NCI-H2196 treated with DMSO at 0.1 percent for 48 hours (cell line): ENCODE measurements around the gene DNMT3B.
A peak's percentile ranks its signal among the peaks of the same experiment; 100 is the strongest.
"Not testable (repeated sequence)": the region's sequence is repeated elsewhere in the genome, so short reads cannot be mapped to it uniquely, and the experiment has no call there.

Experiments used
- DNase-seq: peaks from one replicate; lab custom pipeline; 2025; ENCODE audit not compliant: unreplicated experiment; lab: John Stamatoyannopoulos, UW

DNMT3B gene

GRCh38 chr20:32761831-32762753 is at the start of gene DNMT3B:
Gene DNMT3B, plus strand, starts transcription at chr20:32762385. Its CDS starts 17,939 bp downstream, at chr20:32780324.
- peak; percentile 64 for DNase-seq

- DNase-seq, result no peak
Observed at GRCh38 chr20:32718749-32719348, 43.3 kb upstream of the DNMT3B start.

- no peak for DNase-seq
Observed at GRCh38 chr20:32727683-32728082, 34.5 kb upstream of the DNMT3B start.

DNA sequence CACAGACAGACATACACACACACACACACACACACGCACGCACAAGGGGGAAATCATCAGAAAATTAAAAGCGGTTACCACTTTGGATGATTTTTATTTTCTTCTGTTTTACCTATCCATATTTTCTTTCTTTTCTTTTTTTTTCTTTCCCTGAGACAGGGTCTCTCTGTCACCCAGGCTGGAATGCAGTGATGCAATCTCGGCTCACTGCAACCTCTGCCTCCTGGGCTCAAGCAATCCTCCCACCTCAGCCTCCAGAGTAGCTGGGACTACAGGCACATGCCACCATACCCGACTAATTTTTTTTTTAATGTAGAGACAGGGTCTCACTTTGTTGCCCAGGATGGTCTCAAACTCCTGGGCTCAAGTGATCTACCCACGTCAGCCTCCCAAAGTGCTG is 33.8 kb upstream of the DNMT3B start:
- DNase-seq, result not testable (repeated sequence)

- DNase-seq, result not testable (repeated sequence)
Observed at GRCh38 chr20:32729334-32729733, 32.9 kb upstream of the DNMT3B start.

- no peak for DNase-seq
Observed at GRCh38 chr20:32731882-32732266, 30.3 kb upstream of the DNMT3B start.

- no peak for DNase-seq
Observed at GRCh38 chr20:32737371-32738223, 24.6 kb upstream of the DNMT3B start.

DNA sequence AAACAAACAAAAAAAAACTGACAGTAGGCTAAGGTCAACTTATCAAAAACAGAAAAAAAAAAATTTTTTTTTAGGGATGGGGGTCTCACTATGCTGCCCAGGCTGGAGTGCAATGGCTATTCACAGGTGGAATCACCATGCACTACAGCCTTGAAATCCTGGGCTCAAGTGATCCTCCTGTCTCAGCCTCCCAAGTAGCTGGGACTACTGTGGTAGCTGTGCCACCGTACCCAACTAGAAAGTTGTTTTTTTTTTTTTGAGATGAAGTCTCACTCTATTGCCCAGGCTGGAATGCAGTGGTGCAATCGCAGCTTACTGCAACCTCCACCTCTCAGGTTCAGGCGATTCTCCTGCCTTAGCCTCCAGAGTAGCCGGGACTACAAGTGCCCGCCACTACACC is 21.0 kb upstream of the DNMT3B start:
- no peak for DNase-seq

GRCh38 chr20:32742322-32743236 is 19.6 kb upstream of the DNMT3B start:
- DNase-seq, result no peak

GRCh38 chr20:32743237-32744112 is 18.7 kb upstream of the DNMT3B start, which contains the start of gene COMMD7:
Gene COMMD7, minus strand, starts transcription at chr20:32743467. Its CDS starts 76 bp downstream, at chr20:32743391.
- DNase-seq, result peak; percentile 62

GRCh38 chr20:32749914-32750637 is 12.1 kb upstream of the DNMT3B start:
- no peak for DNase-seq

DNA sequence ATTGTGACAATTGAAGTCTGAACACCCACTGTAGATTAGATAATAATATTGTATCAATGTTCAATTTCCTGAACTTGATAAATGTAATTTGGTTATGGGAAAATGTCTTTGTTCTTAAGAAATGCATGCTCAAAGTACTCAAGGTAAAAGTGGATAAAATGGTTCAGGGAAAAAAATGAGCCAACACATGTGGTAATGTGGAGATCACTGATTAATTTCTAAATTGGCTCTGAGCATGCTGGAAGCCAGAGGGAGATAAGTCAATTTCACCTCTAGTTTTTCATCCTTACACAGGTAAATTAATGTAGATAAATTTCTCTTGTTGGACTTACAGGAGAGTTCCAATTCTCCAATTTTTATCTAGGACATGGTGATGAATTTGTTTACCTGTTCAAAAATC is 10.9 kb upstream of the DNMT3B start:
- no peak for DNase-seq

- DNase-seq, result no peak
Observed at GRCh38 chr20:32751702-32752457, 10.3 kb upstream of the DNMT3B start.

GRCh38 chr20:32752458-32753250 is 9.5 kb upstream of the DNMT3B start:
- no peak for DNase-seq

DNA sequence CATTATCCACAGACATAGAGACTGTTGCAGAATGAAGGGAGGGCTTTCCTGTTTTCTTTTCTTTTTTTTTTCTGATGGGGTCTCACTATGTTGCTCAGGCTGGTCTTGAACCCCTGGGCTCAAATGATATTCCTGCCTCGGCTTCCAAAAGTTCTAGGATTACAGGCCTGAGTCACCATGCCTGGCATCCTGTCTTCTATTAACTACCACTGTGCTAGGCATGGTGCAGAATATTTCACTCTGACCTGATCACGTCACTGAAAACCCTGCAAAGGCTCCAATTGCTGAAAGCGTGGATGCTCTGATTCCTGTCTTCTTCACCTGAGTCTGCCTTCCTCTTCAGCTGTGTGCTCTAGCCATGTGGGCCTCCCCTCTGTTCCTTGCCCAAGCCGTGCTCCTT is 8.5 kb upstream of the DNMT3B start:
- no peak for DNase-seq

GRCh38 chr20:32756156-32756555 is 6.0 kb upstream of the DNMT3B start:
- no peak for DNase-seq

DNA sequence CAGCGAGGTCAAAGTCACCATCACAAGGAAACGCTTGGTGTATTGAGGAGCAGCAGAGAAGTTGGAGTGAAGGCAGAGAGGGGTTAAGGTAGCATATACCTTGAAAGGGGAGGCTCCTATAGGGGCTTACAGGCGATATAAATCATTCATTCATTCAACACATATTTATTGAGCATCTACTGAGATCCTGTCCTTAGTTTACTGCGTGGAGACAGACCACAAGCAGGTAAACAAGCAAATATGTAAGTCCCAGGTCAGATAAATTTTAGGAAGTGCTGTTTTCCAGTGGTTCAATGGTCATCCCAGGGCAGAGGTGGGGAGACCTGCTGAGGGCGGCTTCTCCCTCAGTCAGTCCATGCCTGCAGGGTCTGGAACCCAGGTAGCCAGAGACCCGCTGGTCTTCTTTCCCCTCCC is 761 bp upstream of the DNMT3B start:
- no peak for DNase-seq
